ENCODE data around the gene HMGCR. TPM values are rescaled to one million over a fixed set of nuclear protein-coding genes. Genes with fewer than 3 reads are reported as not detected.

Gene HMGCR
- total and polyA plus RNA-seq, 2 of the 8 experiments (the other 6 are each of a cell fraction or from before 2014, with no cell fraction given) = 45.8 to 199 TPM

- DNase-seq (ENCODE audit: low read depth in 1 of 2, low spot score in 2 of 2) (no peak), FAIRE-seq (no peak)
- Histone ChIP-seq H4K91ac (replicated peaks; ENCODE audit: insufficient read length, low read length) (no peak overlapping the region), H3K9me3 (ENCODE audit: insufficient read depth in 2 of 2, low read depth in 1 of 2, low read length in 1 of 2) (no peaks in the 10 kb centered on the region), H3K27ac (ENCODE audit: low read depth, low read length) (no peak overlapping the region), H2BK5ac (ENCODE audit: low read depth, low read length) (no peak overlapping the region), H3K4ac (replicated peaks; ENCODE audit: insufficient read length, low read depth, low read length) (no peak overlapping the region), H3K79me1 (ENCODE audit: low read depth, low read length) (no peaks in the 10 kb centered on the region), H2BK15ac (ENCODE audit: low read length) (no peak overlapping the region), H3K14ac (ENCODE audit: insufficient read length) (no peak overlapping the region), H3K79me2 (ENCODE audit: control insufficient read depth in 1 of 2, insufficient read depth in 2 of 2, low read length in 2 of 2) (0 out of 4 replicates have a peak, but pooled peaks cover 0 to 3% of the 10 kb centered on the region in 2 experiments), H3K36me3 (ENCODE audit: control insufficient read depth in 2 of 4, insufficient read depth in 4 of 4, low read length in 3 of 4) (peaks cover 46 to 100% (median 84%) of the 10 kb centered on the region in 4 experiments), H3K4me1 (replicated peaks in 1 of 4; ENCODE audit: control insufficient read depth in 3 of 4, insufficient read depth in 4 of 4, low read length in 3 of 4) (no peaks in the 10 kb centered on the region), H2AK5ac (ENCODE audit: low read depth, low read length) (no peak overlapping the region), H2AFZ (ENCODE audit: low read length) (no peak overlapping the region), H3K27me3 (replicated peaks in 1 of 4; ENCODE audit: control insufficient read depth in 3 of 4, extremely low read depth in 1 of 4, insufficient read depth in 3 of 4, low read length in 3 of 4) (no peaks in the 10 kb centered on the region), H3K56ac (replicated peaks; ENCODE audit: insufficient read length, low read depth, low read length) (no peak overlapping the region), H4K5ac (ENCODE audit: insufficient read length, low read depth, low read length) (no peak overlapping the region), H3K23ac (ENCODE audit: insufficient read length) (no peak overlapping the region), H3K18ac (ENCODE audit: extremely low read depth, low read length) (no peak overlapping the region), H3K23me2 (ENCODE audit: low read depth, low read length) (no peaks in the 10 kb centered on the region), H3K4me3 (ENCODE audit: extremely low read depth in 1 of 4, insufficient read depth in 2 of 4, low read depth in 3 of 4, low read length in 4 of 4) (no peak overlapping the region), H4K8ac (ENCODE audit: extremely low read depth, insufficient read depth, low read length) (no peak overlapping the region; the same call in 1 of the 2 replicates), H2BK20ac (ENCODE audit: low read length) (no peak overlapping the region), H3K9ac (replicated peaks in 1 of 4; ENCODE audit: extremely low read depth in 1 of 4, low read depth in 3 of 4, low read length in 3 of 4) (no peak overlapping the region), H2BK12ac (ENCODE audit: low read depth, low read length) (no peak overlapping the region), H4K20me1 (replicated peaks in 1 of 2; ENCODE audit: control insufficient read depth in 1 of 2, insufficient read depth in 2 of 2, low read length in 2 of 2) (peaks cover 0 to 8% of the 10 kb centered on the region in 2 experiments), H2BK120ac (replicated peaks; ENCODE audit: low read depth, low read length) (no peak overlapping the region), H3K4me2 (ENCODE audit: insufficient read depth in 1 of 2, low read depth in 2 of 2, low read length in 2 of 2) (no peak overlapping the region)
- TF ChIP-seq SIX5 (IDR thresholded peaks at IDR 0.05; ENCODE audit: low read depth, low read length) (no peak), KDM5A (IDR thresholded peaks at IDR 0.05; ENCODE audit: low read length) (no peak), FOSL1 (IDR thresholded peaks at IDR 0.05; ENCODE audit: insufficient read depth, low read depth, low read length) (no peak)
- POLR2A ChIA-PET (ENCODE audit: partially characterized antibody) = interaction anchor here (1.4 kb wide), 1 partner anchor 9 kb away, joined by 3 read pairs; no protein-coding TSS in a partner anchor
- WGBS, 2 experiments (ENCODE audit: extremely low coverage in 1 of 2, insufficient coverage in 1 of 2, insufficient read length in 1 of 2, insufficient replicate concordance in 2 of 2, low coverage in 1 of 2, low lambda C conversion rate in 2 of 2, missing lambda C conversion rate in 1 of 2) = 95% methylated on average over 6 of the region's 6 CpGs; no CpG with 5 or more reads in 1 of the 2 experiments
- CTCF ChIA-PET (ENCODE audit: partially characterized antibody) = interaction anchor here (1.4 kb wide), 1 partner anchor 9 kb away, joined by 3 read pairs; no protein-coding TSS in a partner anchor
Measured at GRCh38 chr5:75355236-75355635, 18.2 kb downstream of the HMGCR start.
